Adrenal gland (tissue), 5 donors: ENCODE results near the gene DOCK7.

ENCODE experiments used
- POLR2A ChIP-seq, 2 donors: fragments of 450-650 bp; IDR thresholded peaks; one replicate each; pipeline ENCODE4 v1.6.1; 2017; ENCODE audit warnings: antibody characterized with exemption in 2 of 2, mild to moderate bottlenecking in 2 of 2, moderate library complexity in 1 of 2
- TF ChIP-seq, protein P1 (sequence below), 6 experiments: fragments of 450-650 bp in 4 of 6; fragments of 200-600 bp in 2 of 6; sonication (generic) in 1 of 6; IDR thresholded peaks; 1 replicate in 5 of 6; 2 replicates in 1 of 6; pipeline versions ENCODE4 v1.5.1 to v1.8.0; 2016 to 2021; ENCODE audit warnings: antibody characterized with exemption in 6 of 6, mild to moderate bottlenecking in 2 of 6, moderate library complexity in 1 of 6
- donor health status: DM: no; HTN: no; CAD: no.

- TF ChIP-seq, protein P1, sequence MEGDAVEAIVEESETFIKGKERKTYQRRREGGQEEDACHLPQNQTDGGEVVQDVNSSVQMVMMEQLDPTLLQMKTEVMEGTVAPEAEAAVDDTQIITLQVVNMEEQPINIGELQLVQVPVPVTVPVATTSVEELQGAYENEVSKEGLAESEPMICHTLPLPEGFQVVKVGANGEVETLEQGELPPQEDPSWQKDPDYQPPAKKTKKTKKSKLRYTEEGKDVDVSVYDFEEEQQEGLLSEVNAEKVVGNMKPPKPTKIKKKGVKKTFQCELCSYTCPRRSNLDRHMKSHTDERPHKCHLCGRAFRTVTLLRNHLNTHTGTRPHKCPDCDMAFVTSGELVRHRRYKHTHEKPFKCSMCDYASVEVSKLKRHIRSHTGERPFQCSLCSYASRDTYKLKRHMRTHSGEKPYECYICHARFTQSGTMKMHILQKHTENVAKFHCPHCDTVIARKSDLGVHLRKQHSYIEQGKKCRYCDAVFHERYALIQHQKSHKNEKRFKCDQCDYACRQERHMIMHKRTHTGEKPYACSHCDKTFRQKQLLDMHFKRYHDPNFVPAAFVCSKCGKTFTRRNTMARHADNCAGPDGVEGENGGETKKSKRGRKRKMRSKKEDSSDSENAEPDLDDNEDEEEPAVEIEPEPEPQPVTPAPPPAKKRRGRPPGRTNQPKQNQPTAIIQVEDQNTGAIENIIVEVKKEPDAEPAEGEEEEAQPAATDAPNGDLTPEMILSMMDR (IDR thresholded peaks at IDR 0.05): no peak
- TF ChIP-seq POLR2A (IDR thresholded peaks at IDR 0.05): no peak
Measured at GRCh38 chr1:62541048-62541447, 147.1 kb downstream of the DOCK7 start.
